ENCODE data around the gene CADM4. TPM values are rescaled to one million over a fixed set of nuclear protein-coding genes. Genes with fewer than 3 reads are reported as not detected.

Gene CADM4
- total and polyA plus RNA-seq, 10 of the 15 experiments (the other 5 are each of a cell fraction or from before 2014, with no cell fraction given) = 0.04 to 0.12 (median 0.08) TPM; not detected in 5

- no peak for TF ChIP-seq TCF3 (IDR thresholded peaks at IDR 0.05; ENCODE audit: borderline replicate concordance, insufficient read depth, low read depth, low read length)
- no peak for TF ChIP-seq MTA3 (IDR thresholded peaks at IDR 0.05; ENCODE audit: borderline replicate concordance, low read length)
- no peak for TF ChIP-seq RFX5 (IDR thresholded peaks at IDR 0.05; ENCODE audit: low read depth, low read length)
- TF ChIP-seq NFYB (IDR thresholded peaks at IDR 0.05; ENCODE audit: insufficient read depth, low read depth, low read length) = no peak
- TF ChIP-seq ZNF217 (IDR thresholded peaks at IDR 0.05) = no peak
- no peak for TF ChIP-seq PML (IDR thresholded peaks at IDR 0.05; ENCODE audit: low read length)
Observed at GRCh38 chr19:43594710-43595604, 44.7 kb downstream of the CADM4 start (continued).

- in situ Hi-C loops (cut with MboI) (no loop called here), intact Hi-C loops (cut with micrococcal nuclease; ENCODE audit: unreplicated experiment) (loop anchor here (1.0 to 2.0 kb wide), 3 partner anchors 39 to 187 kb away; partner anchors contain the start of gene KCNN4)
- H3K9me3 ChIP-seq (replicated peaks; ENCODE audit: control insufficient read depth, insufficient read depth, low read length) = no peaks in the 10 kb centered on the region
- FAIRE-seq (no peak), ATAC-seq (no peak), DNase-seq (ENCODE audit: low read depth, low spot score) (no peak)
- no peaks in the 10 kb centered on the region for H4K20me1 ChIP-seq (ENCODE audit: control insufficient read depth, insufficient read depth)
- peaks cover 37% of the 10 kb centered on the region for H3K79me2 ChIP-seq (ENCODE audit: control insufficient read depth, insufficient read depth, low read length)
- H3K27ac ChIP-seq (ENCODE audit: control insufficient read depth, insufficient read depth) = no peak overlapping the region
- H3K4me1 ChIP-seq (ENCODE audit: control insufficient read depth, insufficient read depth, low read length) = peaks cover 7% of the 10 kb centered on the region; the same call in 1 of the 2 replicates
- ChIA-PET POLR2A (interaction anchor here (0.5 to 3.7 kb wide), 7 partner anchors 10 to 162 kb away, joined by 3 to 22 read pairs (median 3); partner anchors contain the start of genes PINLYP, XRCC1 and ZNF575), RAD21 (ENCODE audit: unreplicated experiment) (interaction anchor here (0.7 to 4.8 kb wide), 21 partner anchors 10 to 215 kb away, joined by 3 to 92 read pairs (median 9); partner anchors contain the start of genes ETHE1, PINLYP, XRCC1 and ZNF575), CTCF (interaction anchor here (0.5 to 6.6 kb wide), 36 partner anchors 8 to 618 kb away, joined by 3 to 169 read pairs (median 5); partner anchors contain the start of genes ETHE1, PINLYP, SMG9 and XRCC1), SMC1A (ENCODE audit: uncharacterized antibody, unreplicated experiment) (interaction anchor here (0.5 to 5.4 kb wide), 23 partner anchors 11 to 449 kb away, joined by 3 to 59 read pairs (median 5); partner anchors contain the start of genes PHLDB3, PINLYP, XRCC1 and ZNF575)
- WGBS (ENCODE audit: insufficient coverage, insufficient replicate concordance, low lambda C conversion rate, missing lambda C conversion rate) = 82% methylated on average over 10 of the region's 10 CpGs
- H2AFZ ChIP-seq (ENCODE audit: control insufficient read depth, low read depth, low read length) = no peak overlapping the region
- no peak overlapping the region; the same call in 1 of the 2 replicates for H3K4me2 ChIP-seq (ENCODE audit: control insufficient read depth, insufficient read depth)
- BruUV-seq (replicated peaks) = no TSS peak
- H3K36me3 ChIP-seq (ENCODE audit: control insufficient read depth in 2 of 2, insufficient read depth in 2 of 2, low read length in 1 of 2) = peaks cover 5 to 11% of the 10 kb centered on the region in 2 experiments; a peak in 3 of 4 replicates
- H3K27me3 ChIP-seq (replicated peaks in 1 of 2; ENCODE audit: control insufficient read depth in 2 of 2, insufficient read depth in 2 of 2, low read length in 1 of 2) = no peaks in the 10 kb centered on the region
- peak overlapping the region; percentile 32; the same call in 1 of the 2 replicates for H3K4me3 ChIP-seq
- peak overlapping the region; percentile 91 for H3K9ac ChIP-seq (ENCODE audit: control insufficient read depth, insufficient read depth, low read length)
- TF ChIP-seq NBN (IDR thresholded peaks at IDR 0.05) (no peak), SPI1 (IDR thresholded peaks at IDR 0.05; ENCODE audit: borderline replicate concordance, insufficient read depth, low read depth, low read length) (no peak), SMARCA5 (IDR thresholded peaks at IDR 0.05) (no peak), PML (IDR thresholded peaks at IDR 0.05; ENCODE audit: low read length) (no peak), JUNB (IDR thresholded peaks at IDR 0.05) (no peak), ZBED1 (IDR thresholded peaks at IDR 0.05; ENCODE audit: borderline replicate concordance) (no peak), ZNF622 (IDR thresholded peaks at IDR 0.05) (no peak), RELB (IDR thresholded peaks at IDR 0.05; ENCODE audit: low read depth) (no peak), MLLT1 (IDR thresholded peaks at IDR 0.05) (no peak), STAT1 (conservative IDR thresholded peaks at IDR 0.05) (no peak), GABPA (IDR thresholded peaks at IDR 0.05; ENCODE audit: low read depth) (no peak), SMAD1 (IDR thresholded peaks at IDR 0.05; ENCODE audit: low read depth, partially characterized antibody) (no peak)
Observed at GRCh38 chr19:43594081-43594697, 45.5 kb downstream of the CADM4 start.
